ENCODE measurements around the gene TMEM81.

- TF ChIP-seq CTCF (conservative IDR thresholded peaks at IDR 0.05 in 1 of 2, IDR thresholded peaks at IDR 0.05 in 1 of 2; ENCODE audit: low read depth in 1 of 2, low read length in 2 of 2) (no peak), EZH2 (IDR thresholded peaks at IDR 0.05; ENCODE audit: low read length, missing control alignments) (no peak)
These were observed at the start of gene TMEM81 for GRCh38 chr1:205084360-205084759.

Data from fibroblast of lung (primary cell).